Activated CD4-positive, alpha-beta T cell treated with anti-CD3 and anti-CD28 coated beads for 1 hour (primary cell): Measurements from ENCODE around the gene INHBB.
"Not testable (repeated sequence)": the region's sequence is repeated elsewhere in the genome, so short reads cannot be mapped to it uniquely, and the experiment has no call there.

Experiments used
- DNase-seq: peaks from one replicate; pipeline ENCODE4 v3.0.0-alpha.2; 2020

Gene INHBB

GRCh38 chr2:120346026-120346666 lies at the start of gene INHBB:
Gene INHBB, plus strand, starts transcription at chr2:120346136. Its CDS starts 53 bp downstream, at chr2:120346189.
- no peak for DNase-seq

GRCh38 chr2:120298173-120298835 lies 47.6 kb upstream of the INHBB start:
- DNase-seq, result no peak

- no peak for DNase-seq
These were observed 46.9 kb upstream of the INHBB start for GRCh38 chr2:120299004-120299403.

GRCh38 chr2:120299561-120299960 lies 46.4 kb upstream of the INHBB start:
- DNase-seq, result no peak

GRCh38 chr2:120300385-120300784 lies 45.6 kb upstream of the INHBB start:
- no peak for DNase-seq

- no peak for DNase-seq
These were observed 44.7 kb upstream of the INHBB start for GRCh38 chr2:120301284-120301683.

GRCh38 chr2:120302301-120302700 lies 43.6 kb upstream of the INHBB start:
- DNase-seq, result no peak

- no peak for DNase-seq
These were observed 42.8 kb upstream of the INHBB start for GRCh38 chr2:120303177-120303576.

- no peak for DNase-seq
These were observed 40.6 kb upstream of the INHBB start for GRCh38 chr2:120305296-120305695.

- no peak for DNase-seq
These were observed 39.9 kb upstream of the INHBB start for GRCh38 chr2:120305937-120306490.

- no peak for DNase-seq
These were observed 38.5 kb upstream of the INHBB start for GRCh38 chr2:120307482-120307881.

GRCh38 chr2:120308038-120308910 lies 37.7 kb upstream of the INHBB start:
- DNase-seq, result no peak

- DNase-seq, result no peak
These were observed 35.8 kb upstream of the INHBB start for GRCh38 chr2:120310136-120310535.

- DNase-seq, result not testable (repeated sequence)
These were observed 35.1 kb upstream of the INHBB start for GRCh38 chr2:120310841-120311240.

- no peak for DNase-seq
These were observed 33.9 kb upstream of the INHBB start for GRCh38 chr2:120312076-120312475.

- peak; percentile 69 for DNase-seq
These were observed 32.9 kb upstream of the INHBB start for GRCh38 chr2:120312860-120313694.

- no peak for DNase-seq
These were observed 32.0 kb upstream of the INHBB start for GRCh38 chr2:120313695-120314615.

GRCh38 chr2:120314690-120315366 lies 31.1 kb upstream of the INHBB start:
- no peak for DNase-seq

GRCh38 chr2:120315367-120316033 lies 30.4 kb upstream of the INHBB start:
- DNase-seq, result no peak

GRCh38 chr2:120316071-120316470 lies 29.9 kb upstream of the INHBB start:
- no peak for DNase-seq
